Activated B cell treated with CpG ODN at 0.5 μM for 24 hours (primary cell): Measurements from ENCODE around the gene GRAMD1C. TPM values are rescaled to one million over a fixed set of nuclear protein-coding genes. Genes with fewer than 3 reads are reported as not detected.

Experiments used
- ATAC-seq: fragments of 200-7000 bp; cut with Tn5 transposase; one replicate; pipeline ENCODE4 v1.10.0; 2021; ENCODE audit warnings: low read depth, mild to moderate bottlenecking, moderate library complexity
- CTCF ChIA-PET: fragments of 350-600 bp; sonication (Branson Sonifier 250); formaldehyde crosslinking; loops from one replicate; lab custom pipeline; 2021; ENCODE audit warnings: antibody characterized with exemption; lab: Charles Lee
- POLR2A ChIA-PET: fragments of 350-600 bp; sonication (Branson Sonifier 250); formaldehyde crosslinking; loops from one replicate; lab custom pipeline; 2021; ENCODE audit warnings: antibody characterized with exemption; lab: Charles Lee
- DNase-seq: peaks from one replicate; pipeline ENCODE4 v3.0.0; 2022
- H3K27ac Mint-ChIP-seq: one replicate; pipeline ENCODE4 v1.8.0; 2020; ENCODE audit warnings: mixed read lengths
- H3K27me3 Mint-ChIP-seq: one replicate; pipeline ENCODE4 v1.8.0; 2021; ENCODE audit warnings: mixed read lengths
- H3K36me3 Mint-ChIP-seq: one replicate; pipeline ENCODE4 v1.8.0; 2021; ENCODE audit warnings: low read depth, mixed read lengths
- H3K4me1 Mint-ChIP-seq: one replicate; pipeline ENCODE4 v1.8.0; 2021; ENCODE audit warnings: mixed read lengths
- H3K4me3 Mint-ChIP-seq: one replicate; pipeline ENCODE4 v1.8.0; 2020; ENCODE audit warnings: mild to moderate bottlenecking, mixed read lengths
- H3K9me3 Mint-ChIP-seq: one replicate; pipeline ENCODE4 v1.8.0; 2020; ENCODE audit warnings: mixed read lengths
- CTCF ChIP-seq: fragments of 200-600 bp; IDR thresholded peaks from one replicate; pipeline ENCODE4 v1.8.0; 2022; ENCODE audit warnings: antibody characterized with exemption, mild to moderate bottlenecking
- intact Hi-C: fragments of 100-400 bp; cut with micrococcal nuclease; formaldehyde crosslinking; loops from one replicate; pipeline ENCODE4 v1.15.1; 2024
- total RNA-seq: library from RNA; stranded (reverse); gene quantifications from 2 replicates; pipeline ENCODE4 v1.2.3, GENCODE V29; 2022

Gene GRAMD1C
- total RNA-seq, 1 donor from 2014 or later: 12.2 TPM

- H3K9me3 Mint-ChIP-seq: no peaks in the 10 kb centered on the region
- H3K27ac Mint-ChIP-seq: no peak overlapping the region
- H3K27me3 Mint-ChIP-seq: no peaks in the 10 kb centered on the region
- H3K36me3 Mint-ChIP-seq: no peaks in the 10 kb centered on the region
- no peak for DNase-seq
- CTCF ChIA-PET: no interaction called here
- POLR2A ChIA-PET: no interaction called here
- intact Hi-C loops: no loop called here
- no peak for ATAC-seq
- peaks cover 6% of the 10 kb centered on the region for H3K4me1 Mint-ChIP-seq
- H3K4me3 Mint-ChIP-seq: no peak overlapping the region
- no peak for TF ChIP-seq CTCF
Observed at GRCh38 chr3:113898892-113899291, 60.3 kb downstream of the GRAMD1C start.

GRCh38 chr3:113906568-113907140 is 68.1 kb downstream of the GRAMD1C start:
- CTCF ChIA-PET: interaction anchor here (0.6 to 0.8 kb wide), 2 partner anchors 47 to 170 kb away, joined by 3 read pairs; no protein-coding TSS in a partner anchor
- Mint-ChIP-seq H3K27ac (no peak overlapping the region), H3K27me3 (no peaks in the 10 kb centered on the region), H3K4me1 (no peaks in the 10 kb centered on the region), H3K36me3 (no peaks in the 10 kb centered on the region), H3K9me3 (no peaks in the 10 kb centered on the region), H3K4me3 (no peak overlapping the region)
- no peak for ATAC-seq
- intact Hi-C loops: no loop called here
- no peak for TF ChIP-seq CTCF
- no peak for DNase-seq
- POLR2A ChIA-PET: no interaction called here

- H3K4me3 Mint-ChIP-seq: no peak overlapping the region
- H3K27me3 Mint-ChIP-seq: no peaks in the 10 kb centered on the region
- no peak for DNase-seq
- H3K9me3 Mint-ChIP-seq: no peaks in the 10 kb centered on the region
- TF ChIP-seq CTCF: no peak
- H3K36me3 Mint-ChIP-seq: no peaks in the 10 kb centered on the region
- CTCF ChIA-PET: interaction anchor here (1.0 kb wide), 1 partner anchor 172 kb away, joined by 3 read pairs; no protein-coding TSS in a partner anchor
- intact Hi-C loops: no loop called here
- POLR2A ChIA-PET: no interaction called here
- no peak for ATAC-seq
- H3K4me1 Mint-ChIP-seq: peaks cover 6% of the 10 kb centered on the region
- H3K27ac Mint-ChIP-seq: no peak overlapping the region
Observed at GRCh38 chr3:113908133-113908532, 69.5 kb downstream of the GRAMD1C start.

DNA sequence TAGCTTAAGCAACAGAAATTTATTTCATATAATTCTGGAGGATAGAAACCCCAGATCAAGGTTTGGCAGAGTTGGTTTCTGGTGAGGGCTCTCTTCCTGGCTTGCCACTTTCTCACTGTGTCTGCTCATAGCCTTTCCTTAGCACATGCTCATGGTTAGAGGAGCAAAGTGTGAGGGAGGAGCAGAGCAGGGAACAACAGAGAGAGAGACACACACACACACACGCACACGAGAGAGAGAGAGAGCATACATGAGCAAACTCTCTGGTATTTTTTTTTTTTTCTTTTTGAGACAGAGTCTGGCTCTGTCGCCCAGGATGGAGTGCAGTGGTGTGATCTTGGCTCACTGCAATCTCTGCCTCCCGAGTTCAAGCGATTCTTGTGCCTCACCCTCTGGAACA is 72.4 kb downstream of the GRAMD1C start:
- Mint-ChIP-seq H3K36me3 (no peaks in the 10 kb centered on the region), H3K4me3 (no peak overlapping the region), H3K27ac (no peak overlapping the region), H3K27me3 (no peaks in the 10 kb centered on the region), H3K9me3 (no peaks in the 10 kb centered on the region), H3K4me1 (peaks cover 6% of the 10 kb centered on the region)
- DNase-seq (no peak), ATAC-seq (no peak)
- POLR2A ChIA-PET: no interaction called here
- CTCF ChIA-PET: interaction anchor here (0.9 to 1.3 kb wide), 2 partner anchors 66 to 174 kb away, joined by 3 to 4 read pairs; no protein-coding TSS in a partner anchor
- no peak for TF ChIP-seq CTCF
- intact Hi-C loops: no loop called here

DNA sequence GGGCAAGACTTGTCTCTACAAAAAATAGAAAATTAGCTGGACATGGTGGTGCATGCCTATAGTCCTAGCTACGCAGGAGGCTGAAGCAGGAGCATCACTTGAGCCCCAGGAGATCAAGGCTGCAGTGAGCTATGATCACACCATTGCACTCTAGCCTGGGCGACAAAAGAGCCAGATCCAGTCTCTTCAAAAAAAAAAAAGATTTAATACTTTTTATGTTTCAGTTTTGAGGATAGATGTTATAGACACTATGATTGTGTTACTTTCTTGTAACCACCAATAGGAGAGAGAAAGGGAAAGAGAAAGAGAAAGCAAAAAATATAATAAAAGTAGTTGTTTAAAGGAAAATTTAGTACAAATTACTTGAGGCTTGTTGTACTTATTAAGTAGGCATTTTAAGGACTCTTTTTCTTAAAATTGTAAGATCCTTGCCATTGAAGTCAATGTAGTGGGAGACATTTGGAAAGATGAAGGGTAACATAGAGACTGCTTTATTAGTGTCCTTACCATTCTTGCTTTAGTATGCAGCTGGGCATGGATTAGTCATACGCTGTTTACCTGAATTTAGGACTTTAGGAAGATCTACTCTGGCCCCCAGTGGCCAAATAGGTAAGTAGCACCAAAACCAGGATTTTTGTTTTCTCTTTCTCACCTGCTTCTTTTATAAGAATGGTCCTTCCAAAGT is 74.1 kb downstream of the GRAMD1C start:
- no peaks in the 10 kb centered on the region for H3K27me3 Mint-ChIP-seq
- TF ChIP-seq CTCF: no peak
- no peaks in the 10 kb centered on the region for H3K9me3 Mint-ChIP-seq
- intact Hi-C loops: loop anchor here (1.0 to 2.0 kb wide), 5 partner anchors 68 to 418 kb away; partner anchors contain the start of gene GRAMD1C
- no peaks in the 10 kb centered on the region for H3K36me3 Mint-ChIP-seq
- ChIA-PET CTCF (interaction anchor here (0.6 to 4.2 kb wide), 17 partner anchors 26 to 420 kb away, joined by 3 to 38 read pairs (median 4); partner anchors contain the start of genes ATP6V1A and GRAMD1C), POLR2A (interaction anchor here (0.6 to 1.5 kb wide), 5 partner anchors 166 to 235 kb away, joined by 3 to 7 read pairs (median 3); partner anchors contain the start of gene ATP6V1A)
- peak overlapping the region; percentile 42 for H3K4me3 Mint-ChIP-seq
- DNase-seq (no peak), ATAC-seq (peak; percentile 97)
- H3K4me1 Mint-ChIP-seq: peaks cover 6% of the 10 kb centered on the region
- no peak overlapping the region for H3K27ac Mint-ChIP-seq
